GM12874 (cell line): Measurements from ENCODE around the gene ASMTL.

ENCODE experiments used
- CTCF ChIP-seq: IDR thresholded peaks from 2 replicates; pipeline ENCODE4 v1.5.1; 2011; ENCODE audit warnings: low read depth, mild to moderate bottlenecking, control low read depth, low read length, moderate library complexity; ENCODE audit not compliant: insufficient read depth

The ASMTL gene

GRCh38 chrX:1400742-1401471 lies 51.8 kb downstream of the ASMTL start:
- TF ChIP-seq CTCF = no peak

GRCh38 chrX:1400049-1400448 lies 52.7 kb downstream of the ASMTL start:
- TF ChIP-seq CTCF = no peak

GRCh38 chrX:1398431-1399340 lies 54.0 kb downstream of the ASMTL start:
- TF ChIP-seq CTCF = no peak

- no peak for TF ChIP-seq CTCF
These were observed 55.1 kb downstream of the ASMTL start for GRCh38 chrX:1397441-1398270.

- TF ChIP-seq CTCF = no peak
These were observed 55.7 kb downstream of the ASMTL start for GRCh38 chrX:1397001-1397400.

- no peak for TF ChIP-seq CTCF
These were observed 57.0 kb downstream of the ASMTL start for GRCh38 chrX:1395646-1396216.
